Measurements from ENCODE around the gene CIITA. TPM values are rescaled to one million over a fixed set of nuclear protein-coding genes. Genes with fewer than 3 reads are reported as not detected.
A peak's percentile ranks its signal among the peaks of the same experiment; 100 is the strongest.

The CIITA gene
- total and polyA plus RNA-seq, 4 donors: 11.5 to 59.6 (median 26.6) TPM

DNA sequence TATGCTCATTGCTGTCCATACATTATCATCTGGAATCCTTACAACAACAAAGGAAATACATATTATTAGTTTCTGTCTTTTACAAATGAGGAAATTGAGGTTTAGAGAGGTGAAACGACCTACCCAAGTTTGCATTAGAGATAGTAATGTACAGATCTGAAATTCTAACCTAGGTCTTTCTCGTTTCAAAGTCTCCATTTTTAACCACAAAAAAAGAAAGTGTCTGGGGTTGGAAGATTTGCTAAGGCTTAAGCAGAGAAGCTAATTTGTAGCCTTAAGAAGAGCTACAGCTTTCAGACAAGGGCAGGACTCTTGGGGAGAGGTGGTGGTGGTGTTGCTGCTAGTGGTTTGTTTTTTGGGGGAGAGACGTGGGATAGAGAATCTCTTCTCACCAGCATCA lies 19.2 kb downstream of the CIITA start:
- no peaks in the 10 kb centered on the region for H3K9me3 ChIP-seq (ENCODE audit: control insufficient read depth in 4 of 4, insufficient read depth in 3 of 4, low read length in 3 of 4)
- no peaks in the 10 kb centered on the region for H3K27me3 ChIP-seq (ENCODE audit: control insufficient read depth in 3 of 3, insufficient read depth in 3 of 3, low read length in 2 of 3)
- H3K4me1 ChIP-seq (ENCODE audit: control insufficient read depth in 5 of 5, insufficient read depth in 5 of 5, low read length in 5 of 5): peaks cover 0 to 9% (median 0%) of the 10 kb centered on the region in 5 donors
- H3K27ac ChIP-seq (ENCODE audit: low read depth in 1 of 2, low read length in 1 of 2): peak overlapping the region in 1 of 2 donors; percentile 20
- ATAC-seq (ENCODE audit: insufficient read depth, low FRiP score) (no peak), DNase-seq (no peak)
- H3K36me3 ChIP-seq (ENCODE audit: control insufficient read depth in 4 of 4, insufficient read depth in 4 of 4, low read length in 4 of 4): peaks cover 0 to 22% (median 1%) of the 10 kb centered on the region in 4 donors
- WGBS, 2 donors: 52 to 64% methylated on average over 3 of the region's 3 CpGs
- TF ChIP-seq, protein P1, sequence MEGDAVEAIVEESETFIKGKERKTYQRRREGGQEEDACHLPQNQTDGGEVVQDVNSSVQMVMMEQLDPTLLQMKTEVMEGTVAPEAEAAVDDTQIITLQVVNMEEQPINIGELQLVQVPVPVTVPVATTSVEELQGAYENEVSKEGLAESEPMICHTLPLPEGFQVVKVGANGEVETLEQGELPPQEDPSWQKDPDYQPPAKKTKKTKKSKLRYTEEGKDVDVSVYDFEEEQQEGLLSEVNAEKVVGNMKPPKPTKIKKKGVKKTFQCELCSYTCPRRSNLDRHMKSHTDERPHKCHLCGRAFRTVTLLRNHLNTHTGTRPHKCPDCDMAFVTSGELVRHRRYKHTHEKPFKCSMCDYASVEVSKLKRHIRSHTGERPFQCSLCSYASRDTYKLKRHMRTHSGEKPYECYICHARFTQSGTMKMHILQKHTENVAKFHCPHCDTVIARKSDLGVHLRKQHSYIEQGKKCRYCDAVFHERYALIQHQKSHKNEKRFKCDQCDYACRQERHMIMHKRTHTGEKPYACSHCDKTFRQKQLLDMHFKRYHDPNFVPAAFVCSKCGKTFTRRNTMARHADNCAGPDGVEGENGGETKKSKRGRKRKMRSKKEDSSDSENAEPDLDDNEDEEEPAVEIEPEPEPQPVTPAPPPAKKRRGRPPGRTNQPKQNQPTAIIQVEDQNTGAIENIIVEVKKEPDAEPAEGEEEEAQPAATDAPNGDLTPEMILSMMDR (IDR thresholded peaks at IDR 0.05; ENCODE audit: control extremely low read depth, extremely low read depth): no peak
- no peak overlapping the region for H3K9ac ChIP-seq (ENCODE audit: insufficient read depth in 1 of 2, low read length in 2 of 2)
- H3K4me3 ChIP-seq: no peak overlapping the region

DNA sequence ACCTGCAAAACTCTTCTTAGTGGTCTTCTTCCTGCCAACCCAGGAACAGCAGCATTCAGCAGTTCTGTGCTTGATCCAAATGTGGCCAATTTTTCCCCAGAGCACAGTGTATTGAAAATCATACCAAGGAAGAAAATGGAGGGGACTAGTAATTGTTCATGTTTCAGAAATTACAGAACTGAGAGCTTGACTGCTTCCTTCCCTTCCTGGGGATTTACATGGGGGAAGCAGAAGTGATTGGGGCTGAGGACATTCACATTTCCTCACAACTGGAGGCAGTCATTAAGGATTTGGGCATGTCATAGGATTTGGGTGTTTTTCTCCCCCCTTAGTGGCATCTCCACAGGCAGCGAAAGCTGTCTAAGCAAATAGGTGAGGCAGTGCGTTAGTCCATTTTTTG lies 19.7 kb downstream of the CIITA start:
- Histone ChIP-seq H3K9me3 (ENCODE audit: control insufficient read depth in 4 of 4, insufficient read depth in 3 of 4, low read length in 3 of 4) (no peaks in the 10 kb centered on the region), H3K4me1 (ENCODE audit: control insufficient read depth in 5 of 5, insufficient read depth in 5 of 5, low read length in 5 of 5) (peaks cover 0 to 7% (median 0%) of the 10 kb centered on the region in 5 donors), H3K27ac (ENCODE audit: low read depth in 1 of 2, low read length in 1 of 2) (peak overlapping the region in 1 of 2 donors; percentile 20), H3K27me3 (ENCODE audit: control insufficient read depth in 3 of 3, insufficient read depth in 3 of 3, low read length in 2 of 3) (no peaks in the 10 kb centered on the region), H3K9ac (ENCODE audit: insufficient read depth in 1 of 2, low read length in 2 of 2) (no peak overlapping the region), H3K4me3 (no peak overlapping the region), H3K36me3 (ENCODE audit: control insufficient read depth in 4 of 4, insufficient read depth in 4 of 4, low read length in 4 of 4) (peaks cover 0 to 28% (median 1%) of the 10 kb centered on the region in 4 donors)
- TF ChIP-seq, protein P1 (IDR thresholded peaks at IDR 0.05; ENCODE audit: control extremely low read depth, extremely low read depth): no peak
- WGBS, 2 donors: 88 to 94% methylated on average over 2 of the region's 2 CpGs
- no peak for DNase-seq
- no peak for ATAC-seq (ENCODE audit: insufficient read depth, low FRiP score)

DNA sequence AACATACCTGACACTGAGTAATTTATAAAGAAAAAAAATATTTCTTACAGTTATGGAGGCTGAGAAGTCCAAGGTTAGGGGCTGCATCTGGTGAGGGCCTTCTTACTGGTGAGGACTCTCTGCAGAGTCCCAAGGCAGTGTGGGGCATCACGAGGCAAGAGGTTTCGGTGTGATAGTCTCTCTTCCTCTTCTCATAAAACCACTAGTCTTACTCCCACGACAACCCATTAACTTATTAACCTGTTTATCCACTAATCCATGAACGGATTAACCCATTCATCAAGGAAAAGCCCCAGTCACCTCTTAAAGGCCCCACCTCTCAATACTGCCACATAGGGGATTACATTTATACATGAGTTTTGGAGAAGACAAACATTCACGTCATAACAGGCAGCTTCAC lies 20.1 kb downstream of the CIITA start:
- H3K27me3 ChIP-seq (ENCODE audit: control insufficient read depth in 3 of 3, insufficient read depth in 3 of 3, low read length in 2 of 3): no peaks in the 10 kb centered on the region
- H3K36me3 ChIP-seq (ENCODE audit: control insufficient read depth in 4 of 4, insufficient read depth in 4 of 4, low read length in 4 of 4): peaks cover 0 to 32% (median 1%) of the 10 kb centered on the region in 4 donors
- no peak for DNase-seq
- ATAC-seq (ENCODE audit: insufficient read depth, low FRiP score): no peak
- H3K4me1 ChIP-seq (ENCODE audit: control insufficient read depth in 5 of 5, insufficient read depth in 5 of 5, low read length in 5 of 5): peaks cover 0 to 6% (median 0%) of the 10 kb centered on the region in 5 donors
- TF ChIP-seq, protein P1 (IDR thresholded peaks at IDR 0.05; ENCODE audit: control extremely low read depth, extremely low read depth): no peak
- H3K4me3 ChIP-seq: no peak overlapping the region
- H3K9me3 ChIP-seq (ENCODE audit: control insufficient read depth in 4 of 4, insufficient read depth in 3 of 4, low read length in 3 of 4): no peaks in the 10 kb centered on the region
- H3K27ac ChIP-seq (ENCODE audit: low read depth in 1 of 2, low read length in 1 of 2): no peak overlapping the region
- no peak overlapping the region for H3K9ac ChIP-seq (ENCODE audit: insufficient read depth in 1 of 2, low read length in 2 of 2)
- 73 to 76% methylated on average over 5 of the region's 5 CpGs for WGBS, 2 donors

DNA sequence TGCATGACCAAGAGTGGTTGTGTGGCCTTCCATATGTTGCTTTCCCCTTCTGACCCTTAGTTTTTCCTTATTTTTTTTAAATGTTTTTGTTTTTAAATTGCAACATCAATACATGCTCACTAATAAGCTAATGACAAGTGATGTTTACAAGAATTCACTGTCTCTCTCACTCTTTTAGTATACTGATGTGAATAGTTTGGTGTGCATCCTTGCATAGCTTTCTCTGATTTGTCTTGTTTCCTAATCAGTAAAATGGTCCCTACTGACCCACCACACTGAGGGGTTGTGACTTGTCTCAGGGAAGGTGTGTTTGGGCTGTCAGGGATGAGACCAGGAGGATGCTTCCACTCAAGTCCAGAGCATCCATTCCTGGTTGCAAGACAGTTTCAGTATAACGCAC lies 26.0 kb downstream of the CIITA start:
- no peak overlapping the region for H3K4me3 ChIP-seq
- H3K27me3 ChIP-seq (ENCODE audit: control insufficient read depth in 3 of 3, insufficient read depth in 3 of 3, low read length in 2 of 3): no peaks in the 10 kb centered on the region
- 91 to 95% methylated on average over 1 of the region's 1 CpG for WGBS, 2 donors
- no peak for ATAC-seq (ENCODE audit: insufficient read depth, low FRiP score)
- H3K36me3 ChIP-seq (ENCODE audit: control insufficient read depth in 4 of 4, insufficient read depth in 4 of 4, low read length in 4 of 4): peaks cover 0 to 60% (median 1%) of the 10 kb centered on the region in 4 donors
- no peak overlapping the region for H3K27ac ChIP-seq (ENCODE audit: low read depth in 1 of 2, low read length in 1 of 2)
- peaks cover 0 to 12% (median 0%) of the 10 kb centered on the region in 5 donors for H3K4me1 ChIP-seq (ENCODE audit: control insufficient read depth in 5 of 5, insufficient read depth in 5 of 5, low read length in 5 of 5)
- DNase-seq: no peak
- H3K9me3 ChIP-seq (ENCODE audit: control insufficient read depth in 4 of 4, insufficient read depth in 3 of 4, low read length in 3 of 4): peaks cover 0 to 9% (median 1%) of the 10 kb centered on the region in 4 donors
- TF ChIP-seq, protein P1 (IDR thresholded peaks at IDR 0.05; ENCODE audit: control extremely low read depth, extremely low read depth): no peak
- H3K9ac ChIP-seq (ENCODE audit: insufficient read depth in 1 of 2, low read length in 2 of 2): no peak overlapping the region

Data from lung (tissue), 12 donors.